H1 (cell line): Measurements from ENCODE around the gene ACACB. TPM values are rescaled to one million over a fixed set of nuclear protein-coding genes. Genes with fewer than 3 reads are reported as not detected.

Source experiments
- CTCF ChIA-PET: fragments of 300-600 bp; sonication (Branson Sonifier 250); formaldehyde crosslinking; loops from one replicate; lab custom pipeline; 2021; ENCODE audit not compliant: partially characterized antibody; lab: Charles Lee
- POLR2A ChIA-PET: fragments of 300-600 bp; sonication (Branson Sonifier 250); formaldehyde crosslinking; loops from one replicate; lab custom pipeline; 2021; ENCODE audit warnings: inconsistent platforms; ENCODE audit not compliant: partially characterized antibody; lab: Charles Lee
- DNase-seq, 2 experiments: peaks; one replicate each; pipeline versions ENCODE4 v3.0.0 to v3.0.0-alpha.2; 2010 to 2022; ENCODE audit warnings: low spot score in 2 of 2, low read depth in 1 of 2, mixed read lengths in 1 of 2
- FAIRE-seq: peaks from 2 replicates; lab custom pipeline; 2011; peaks lifted over from hg19 to GRCh38; lab: Jason Lieb, UNC
- H2AFZ ChIP-seq: 2 replicates; pipeline ENCODE4 v1.8.1; 2012; ENCODE audit warnings: low read length, inconsistent platforms
- H2AK5ac ChIP-seq: 2 replicates; pipeline ENCODE4 v1.6.1; 2013; ENCODE audit warnings: low read depth, low read length
- H2BK120ac ChIP-seq: replicated peaks from 2 replicates; pipeline ENCODE3; 2013; ENCODE audit warnings: low read depth, low read length, inconsistent platforms
- H2BK12ac ChIP-seq: 2 replicates; pipeline ENCODE4 v1.6.1; 2013; ENCODE audit warnings: low read depth, low read length
- H2BK15ac ChIP-seq: 2 replicates; pipeline ENCODE4 v1.6.1; 2013; ENCODE audit warnings: low read length
- H2BK20ac ChIP-seq: 2 replicates; pipeline ENCODE4 v1.6.1; 2013; ENCODE audit warnings: low read length
- H2BK5ac ChIP-seq: 2 replicates; pipeline ENCODE4 v1.6.1; 2013; ENCODE audit warnings: low read depth, low read length
- H3K14ac ChIP-seq: 2 replicates; pipeline ENCODE4 v1.6.1; 2013; ENCODE audit warnings: inconsistent platforms; ENCODE audit not compliant: insufficient read length
- H3K18ac ChIP-seq: 2 replicates; pipeline ENCODE4 v1.6.1; 2013; ENCODE audit warnings: low read length; ENCODE audit errors: extremely low read depth
- H3K23ac ChIP-seq: 2 replicates; pipeline ENCODE4 v1.6.1; 2013; ENCODE audit warnings: inconsistent platforms; ENCODE audit not compliant: insufficient read length
- H3K23me2 ChIP-seq: 2 replicates; pipeline ENCODE4 v1.6.1; 2013; ENCODE audit warnings: low read depth, low read length
- H3K27ac ChIP-seq: 2 replicates; pipeline ENCODE4 v1.6.1; 2011; ENCODE audit warnings: low read depth, low read length, inconsistent platforms
- H3K27me3 ChIP-seq, 4 experiments: replicated peaks in 1 of 4; 1 replicate in 1 of 4; 2 replicates in 3 of 4; pipeline versions ENCODE4 v1.6.1 to v1.8.1; 2011 to 2013; ENCODE audit warnings: low read length in 3 of 4, mild to moderate bottlenecking in 3 of 4, inconsistent platforms in 2 of 4, mixed read lengths in 2 of 4, moderate library complexity in 1 of 4; ENCODE audit not compliant: control insufficient read depth in 3 of 4, insufficient read depth in 3 of 4; ENCODE audit errors: extremely low read depth in 1 of 4
- H3K36me3 ChIP-seq, 4 experiments: 2 replicates each; pipeline versions ENCODE4 v1.6.1 to v1.8.1; 2011 to 2013; ENCODE audit warnings: mild to moderate bottlenecking in 4 of 4, low read length in 3 of 4, moderate library complexity in 2 of 4, control low read depth in 1 of 4, inconsistent platforms in 1 of 4; ENCODE audit not compliant: insufficient read depth in 4 of 4, control insufficient read depth in 2 of 4
- H3K4ac ChIP-seq: replicated peaks from 2 replicates; pipeline ENCODE3; 2013; ENCODE audit warnings: low read length, low read depth, mixed read lengths, inconsistent platforms; ENCODE audit not compliant: insufficient read length
- H3K4me1 ChIP-seq, 4 experiments: replicated peaks in 1 of 4; 1 replicate in 1 of 4; 2 replicates in 3 of 4; pipeline versions ENCODE4 v1.6.1 to v1.8.1; 2011 to 2013; ENCODE audit warnings: low read length in 3 of 4, inconsistent platforms in 2 of 4, mixed read lengths in 1 of 4; ENCODE audit not compliant: insufficient read depth in 4 of 4, control insufficient read depth in 3 of 4
- H3K4me2 ChIP-seq, 2 experiments: 2 replicates each; pipeline versions ENCODE4 v1.6.1 to v1.8.1; 2011 to 2013; ENCODE audit warnings: low read depth in 2 of 2, low read length in 2 of 2, control low read depth in 1 of 2, inconsistent platforms in 1 of 2, mild to moderate bottlenecking in 1 of 2; ENCODE audit not compliant: insufficient read depth in 1 of 2
- H3K4me3 ChIP-seq, 4 experiments: fragments of 200-600, 300-600 bp in 1 of 4; sonication (generic), shearing (Covaris generic), sonication (Bioruptor Twin) in 1 of 4; 2 replicates each; pipeline versions ENCODE4 v1.5.1 to v1.8.1; 2011 to 2016; ENCODE audit warnings: low read length in 4 of 4, low read depth in 3 of 4, control low read depth in 2 of 4, inconsistent platforms in 2 of 4, mild to moderate bottlenecking in 2 of 4, mixed read lengths in 1 of 4, moderate library complexity in 1 of 4; ENCODE audit not compliant: insufficient read depth in 2 of 4; ENCODE audit errors: extremely low read depth in 1 of 4
- H3K56ac ChIP-seq: replicated peaks from 2 replicates; pipeline ENCODE3; 2013; ENCODE audit warnings: low read depth, mild to moderate bottlenecking, mixed read lengths, low read length, inconsistent platforms; ENCODE audit not compliant: insufficient read length
- H3K79me1 ChIP-seq: 2 replicates; pipeline ENCODE4 v1.6.1; 2013; ENCODE audit warnings: low read depth, low read length, control low read depth
- H3K79me2 ChIP-seq, 2 experiments: 2 replicates each; pipeline versions ENCODE4 v1.6.1 to v1.8.1; 2012 to 2013; ENCODE audit warnings: low read length in 2 of 2, mild to moderate bottlenecking in 2 of 2, inconsistent platforms in 1 of 2; ENCODE audit not compliant: insufficient read depth in 2 of 2, control insufficient read depth in 1 of 2
- H3K9ac ChIP-seq, 4 experiments: replicated peaks in 1 of 4; 1 replicate in 1 of 4; 2 replicates in 3 of 4; pipeline versions ENCODE4 v1.6.1 to v1.8.1; 2011 to 2013; ENCODE audit warnings: low read depth in 3 of 4, low read length in 3 of 4, control low read depth in 2 of 4, mild to moderate bottlenecking in 2 of 4, moderate library complexity in 2 of 4, inconsistent platforms in 1 of 4; ENCODE audit errors: extremely low read depth in 1 of 4
- H3K9me3 ChIP-seq, 2 experiments: 2 replicates each; pipeline versions ENCODE4 v1.6.1 to v1.8.1; 2012 to 2013; ENCODE audit warnings: mild to moderate bottlenecking in 2 of 2, moderate library complexity in 2 of 2, control low read depth in 1 of 2, inconsistent platforms in 1 of 2, low read depth in 1 of 2, low read length in 1 of 2, mixed read lengths in 1 of 2; ENCODE audit not compliant: insufficient read depth in 2 of 2
- H4K20me1 ChIP-seq, 2 experiments: replicated peaks in 1 of 2; 2 replicates each; pipeline versions ENCODE3 to v1.8.1; 2011 to 2013; ENCODE audit warnings: inconsistent platforms in 2 of 2, low read length in 2 of 2, mild to moderate bottlenecking in 1 of 2; ENCODE audit not compliant: insufficient read depth in 2 of 2, control insufficient read depth in 1 of 2
- H4K5ac ChIP-seq: 2 replicates; pipeline ENCODE4 v1.6.1; 2013; ENCODE audit warnings: low read length, low read depth, mixed read lengths, inconsistent platforms; ENCODE audit not compliant: insufficient read length
- H4K8ac ChIP-seq: 2 replicates; pipeline ENCODE4 v1.8.0; 2013; ENCODE audit warnings: mild to moderate bottlenecking, moderate library complexity, low read length, inconsistent platforms; ENCODE audit not compliant: insufficient read depth; ENCODE audit errors: extremely low read depth
- H4K91ac ChIP-seq: replicated peaks from 2 replicates; pipeline ENCODE3; 2013; ENCODE audit warnings: low read length, mixed read lengths, inconsistent platforms; ENCODE audit not compliant: insufficient read length
- KDM1A ChIP-seq: fragments of 200-600, 300-600 bp; sonication (generic); IDR thresholded peaks from 2 replicates; pipeline ENCODE4 v1.7.1; 2016; ENCODE audit warnings: mild to moderate bottlenecking, low read length, borderline replicate concordance
- TAF1 ChIP-seq: IDR thresholded peaks from 2 replicates; pipeline ENCODE4 v1.6.1; 2011; ENCODE audit warnings: mild to moderate bottlenecking, low read depth, low read length
- WGBS, 2 experiments: shearing (Covaris generic) in 1 of 2; methylation state at CpG; one replicate each; pipeline versions ENCODE4 v1.1.6 to v1.1.7; 2013 to 2015; ENCODE audit warnings: low lambda C conversion rate in 2 of 2, mixed read lengths in 2 of 2, inconsistent platforms in 1 of 2, low coverage in 1 of 2, missing lambda C conversion rate in 1 of 2; ENCODE audit not compliant: insufficient replicate concordance in 2 of 2, insufficient coverage in 1 of 2, insufficient read length in 1 of 2; ENCODE audit errors: extremely low coverage in 1 of 2, missing lambda C conversion rate in 1 of 2; 5-methylcytosine and 5-hydroxymethylcytosine counted together
- polyA plus RNA-seq, 7 experiments: library from polyadenylated mRNA; depleted of rRNA in 3 of 7; stranded (reverse) in 5 of 7; unstranded in 2 of 7; fragments of >200 nt in 5 of 7; fragments of 200-250 nt in 2 of 7; gene quantifications; 1 replicate in 5 of 7; 2 replicates in 1 of 7; 4 replicates in 1 of 7; pipeline versions ENCODE4 v1.2.1 to v1.2.3, GENCODE V29; 2011 to 2013; ENCODE audit warnings: missing spikeins in 2 of 7, mixed read lengths in 2 of 7
- total RNA-seq: library from RNA; stranded (reverse); fragmentation: NEBNext Ultra II Directional; extraction: Animal tissue kit (Norgen Biotek cat#: 25700); gene quantifications from 2 replicates; pipeline ENCODE4 v1.2.1, GENCODE V29; 2021
- TF ChIP-seq, protein P1 (sequence below): IDR thresholded peaks from 2 replicates; pipeline ENCODE4 v1.6.1; 2012; ENCODE audit warnings: inconsistent platforms

Gene ACACB
- total and polyA plus RNA-seq, 2 of the 8 experiments (the other 6 are each of a cell fraction or from before 2014, with no cell fraction given): 5.8 to 15.3 TPM

DNA sequence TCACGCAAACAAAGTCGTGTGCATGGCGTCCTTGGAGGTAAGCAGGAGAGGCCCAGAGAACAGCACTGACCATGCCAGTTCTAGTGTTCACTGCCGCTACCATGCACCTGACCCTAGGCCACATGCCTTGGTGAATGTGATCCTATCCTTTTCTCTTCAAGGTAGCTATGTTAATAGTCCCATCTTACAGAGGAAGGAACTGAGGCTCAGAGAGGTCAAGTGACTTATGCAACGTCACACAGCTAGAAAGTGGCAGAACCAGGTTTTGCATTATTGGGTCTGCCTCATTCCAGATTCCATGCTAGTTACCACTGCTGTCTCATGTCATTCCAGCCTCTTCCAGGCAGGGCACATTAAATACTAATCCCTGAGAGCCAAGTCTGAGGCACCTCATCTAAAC lies 107.5 kb downstream of the ACACB start:
- H3K4me1 ChIP-seq: no peaks in the 10 kb centered on the region
- no peak overlapping the region for H2BK12ac ChIP-seq
- no peak overlapping the region for H2AFZ ChIP-seq
- H3K36me3 ChIP-seq: peaks cover 0 to 3% (median 0%) of the 10 kb centered on the region in 4 experiments; a peak in 2 of 8 replicates
- no peak overlapping the region for H3K14ac ChIP-seq
- H4K5ac ChIP-seq: no peak overlapping the region
- H3K23ac ChIP-seq: no peak overlapping the region
- no peak overlapping the region for H3K4ac ChIP-seq
- no peaks in the 10 kb centered on the region for H3K79me2 ChIP-seq
- H3K9ac ChIP-seq: no peak overlapping the region
- peaks cover 0 to 2% of the 10 kb centered on the region in 2 experiments for H4K20me1 ChIP-seq
- no peak overlapping the region for H2AK5ac ChIP-seq
- no peak overlapping the region for H2BK120ac ChIP-seq
- H3K27me3 ChIP-seq: no peaks in the 10 kb centered on the region
- H3K56ac ChIP-seq: no peak overlapping the region
- no peak overlapping the region for H2BK5ac ChIP-seq
- no peak overlapping the region for H2BK20ac ChIP-seq
- no peak overlapping the region for H4K91ac ChIP-seq
- no peak for DNase-seq
- ChIA-PET POLR2A (interaction anchor here (0.9 kb wide), 1 partner anchor 69 kb away, joined by 3 read pairs; no protein-coding TSS in a partner anchor), CTCF (interaction anchor here (0.7 to 0.9 kb wide), 3 partner anchors 162 to 1542 kb away, joined by 3 read pairs; no protein-coding TSS in a partner anchor)
- no peaks in the 10 kb centered on the region for H3K9me3 ChIP-seq
- no peaks in the 10 kb centered on the region for H3K23me2 ChIP-seq
- H4K8ac ChIP-seq: no peak overlapping the region
- no peak for FAIRE-seq
- H3K79me1 ChIP-seq: no peaks in the 10 kb centered on the region
- H3K4me2 ChIP-seq: no peak overlapping the region
- TF ChIP-seq TAF1 (no peak), KDM1A (peak; percentile 78; the same call in 1 of the 2 replicates)
- TF ChIP-seq, protein P1, sequence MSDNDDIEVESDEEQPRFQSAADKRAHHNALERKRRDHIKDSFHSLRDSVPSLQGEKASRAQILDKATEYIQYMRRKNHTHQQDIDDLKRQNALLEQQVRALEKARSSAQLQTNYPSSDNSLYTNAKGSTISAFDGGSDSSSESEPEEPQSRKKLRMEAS: no peak
- H3K4me3 ChIP-seq: no peak overlapping the region
- no peak overlapping the region for H2BK15ac ChIP-seq
- no peak overlapping the region for H3K18ac ChIP-seq
- no peak overlapping the region for H3K27ac ChIP-seq
- WGBS, 2 experiments: 93% methylated on average over 5 of the region's 5 CpGs; no CpG with 5 or more reads in 1 of the 2 experiments
